Neural crest cell (in vitro differentiated cells): ENCODE results near the gene PDCD4. TPM values are rescaled to one million over a fixed set of nuclear protein-coding genes. Genes with fewer than 3 reads are reported as not detected.
A peak's percentile ranks its signal among the peaks of the same experiment; 100 is the strongest.

Experiments used
- DNase-seq: peaks from one replicate; pipeline ENCODE4 v3.0.0; 2021; ENCODE audit warnings: low read depth, mixed read lengths, low spot score
- H3K27ac Mint-ChIP-seq: one replicate; pipeline ENCODE4 v1.8.0; 2021; ENCODE audit warnings: mild to moderate bottlenecking, mixed read lengths; ENCODE audit not compliant: unreplicated experiment
- H3K27me3 Mint-ChIP-seq: 2 replicates; pipeline ENCODE4 v1.8.0; 2021; ENCODE audit warnings: low read depth, mild to moderate bottlenecking, mixed read lengths
- H3K36me3 Mint-ChIP-seq: 2 replicates; pipeline ENCODE4 v1.8.0; 2021; ENCODE audit warnings: low read depth, mild to moderate bottlenecking, mixed read lengths
- H3K4me1 Mint-ChIP-seq: 2 replicates; pipeline ENCODE4 v1.8.0; 2021; ENCODE audit warnings: mixed read lengths
- H3K4me3 Mint-ChIP-seq: one replicate; pipeline ENCODE4 v1.8.0; 2021; ENCODE audit warnings: mild to moderate bottlenecking, mixed read lengths
- H3K9me3 Mint-ChIP-seq: 2 replicates; pipeline ENCODE4 v1.8.0; 2021; ENCODE audit warnings: mixed read lengths
- CTCF ChIP-seq: fragments of 200-600 bp; sonication (generic); conservative IDR thresholded peaks from 2 replicates; pipeline ENCODE4 v1.5.0; 2021; ENCODE audit warnings: antibody characterized with exemption, mild to moderate bottlenecking
- long read RNA-seq: library from polyadenylated mRNA; unstranded; transcript quantifications from one replicate; pipeline ENCODE4 v2.0.0, GENCODE V29; 2020
- total RNA-seq: library from RNA; stranded (reverse); gene quantifications from 2 replicates; pipeline ENCODE4 v1.2.1, GENCODE V29; 2021

PDCD4 gene
- total RNA-seq: 37.8 and 41.9 TPM in 2 replicates
- long read RNA-seq, transcript PDCD4-201 (12 exons, 3,602 nt): major isoform, 31 of 58 reads
- long read RNA-seq, partial matches to known transcripts: 9 of 58 reads
- long read RNA-seq, other reads (novel, unspliced or antisense): 17 of 58 reads

- H3K27ac Mint-ChIP-seq: peak within 1 kb of the TSS; percentile 90
- H3K4me1 Mint-ChIP-seq: peaks cover 35% of the 10 kb centered on the region
- no peak for TF ChIP-seq CTCF
- peak; percentile 100 for DNase-seq
- H3K27me3 Mint-ChIP-seq: no peaks in the 10 kb centered on the region
- no peaks in the 10 kb centered on the region for H3K36me3 Mint-ChIP-seq
- peak within 1 kb of the TSS; percentile 95 for H3K4me3 Mint-ChIP-seq
- no peaks in the 10 kb centered on the region for H3K9me3 Mint-ChIP-seq
These were observed at the start of gene PDCD4 for GRCh38 chr10:110871298-110872084. Gene PDCD4, plus strand, starts transcription at chr10:110871928. Its CDS starts 4,100 bp downstream, at chr10:110876028.

GRCh38 chr10:110822035-110822711 is 49.6 kb upstream of the PDCD4 start:
- no peak for DNase-seq
- no peak for TF ChIP-seq CTCF
- Mint-ChIP-seq H3K27me3 (no peaks in the 10 kb centered on the region), H3K27ac (peak overlapping the region; percentile 25), H3K9me3 (no peaks in the 10 kb centered on the region), H3K36me3 (no peaks in the 10 kb centered on the region), H3K4me1 (peaks cover 30% of the 10 kb centered on the region), H3K4me3 (no peak overlapping the region)

GRCh38 chr10:110822712-110823311 is 48.9 kb upstream of the PDCD4 start:
- Mint-ChIP-seq H3K4me3 (no peak overlapping the region), H3K27ac (peak overlapping the region; percentile 25), H3K36me3 (no peaks in the 10 kb centered on the region), H3K9me3 (no peaks in the 10 kb centered on the region), H3K4me1 (peaks cover 30% of the 10 kb centered on the region), H3K27me3 (no peaks in the 10 kb centered on the region)
- TF ChIP-seq CTCF: no peak
- DNase-seq: no peak

- H3K36me3 Mint-ChIP-seq: no peaks in the 10 kb centered on the region
- H3K27me3 Mint-ChIP-seq: no peaks in the 10 kb centered on the region
- H3K9me3 Mint-ChIP-seq: no peaks in the 10 kb centered on the region
- no peak for TF ChIP-seq CTCF
- H3K4me1 Mint-ChIP-seq: peaks cover 30% of the 10 kb centered on the region
- no peak overlapping the region for H3K27ac Mint-ChIP-seq
- DNase-seq: no peak
- no peak overlapping the region for H3K4me3 Mint-ChIP-seq
These were observed 47.6 kb upstream of the PDCD4 start for GRCh38 chr10:110824152-110824441.

- H3K9me3 Mint-ChIP-seq: no peaks in the 10 kb centered on the region
- H3K27ac Mint-ChIP-seq: peak overlapping the region; percentile 1
- TF ChIP-seq CTCF: no peak
- H3K4me3 Mint-ChIP-seq: no peak overlapping the region
- DNase-seq: no peak
- no peaks in the 10 kb centered on the region for H3K36me3 Mint-ChIP-seq
- peaks cover 30% of the 10 kb centered on the region for H3K4me1 Mint-ChIP-seq
- no peaks in the 10 kb centered on the region for H3K27me3 Mint-ChIP-seq
These were observed 47.1 kb upstream of the PDCD4 start for GRCh38 chr10:110824660-110825059.
